ENCODE data around the gene ITGA11. TPM values are rescaled to one million over a fixed set of nuclear protein-coding genes. Genes with fewer than 3 reads are reported as not detected.

Gene ITGA11
- total RNA-seq, 1 experiment from 2014 or later, result not detected

DNA sequence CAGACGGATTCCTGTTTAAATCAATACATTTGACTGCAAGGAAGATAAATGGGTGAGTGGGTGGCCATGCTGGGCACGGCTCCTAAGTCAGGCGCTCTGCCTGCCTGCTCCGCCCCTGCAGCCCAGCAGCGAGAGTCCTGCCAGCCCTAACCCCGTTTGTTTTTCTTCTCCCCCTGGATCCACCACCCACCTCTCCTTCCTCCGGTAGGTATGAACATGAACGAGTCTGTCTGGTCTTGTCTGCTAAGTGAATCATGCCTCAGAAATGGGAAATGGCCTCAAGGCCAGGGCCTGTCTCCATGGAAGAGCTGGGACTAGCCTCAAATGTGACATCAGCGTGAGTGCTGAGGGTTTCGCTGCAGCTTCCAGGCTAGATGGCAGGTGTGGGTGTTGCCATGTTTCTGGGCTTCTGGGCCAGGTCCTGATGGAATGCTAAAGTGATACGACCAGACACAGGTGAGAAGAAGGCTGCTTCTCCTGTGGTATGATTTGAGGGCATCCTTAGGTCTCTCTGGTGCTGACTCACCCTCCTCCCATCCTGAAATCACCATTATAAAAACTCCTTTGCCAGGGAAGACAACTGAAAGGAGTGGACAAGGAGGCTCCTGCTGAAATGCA lies 160.0 kb downstream of the ITGA11 start:
- ATAC-seq (peak; percentile 81), DNase-seq (peak; percentile 96)
- H3K4me2 ChIP-seq (ENCODE audit: low read length), result peak overlapping the region; percentile 52
- TF ChIP-seq, protein P1, sequence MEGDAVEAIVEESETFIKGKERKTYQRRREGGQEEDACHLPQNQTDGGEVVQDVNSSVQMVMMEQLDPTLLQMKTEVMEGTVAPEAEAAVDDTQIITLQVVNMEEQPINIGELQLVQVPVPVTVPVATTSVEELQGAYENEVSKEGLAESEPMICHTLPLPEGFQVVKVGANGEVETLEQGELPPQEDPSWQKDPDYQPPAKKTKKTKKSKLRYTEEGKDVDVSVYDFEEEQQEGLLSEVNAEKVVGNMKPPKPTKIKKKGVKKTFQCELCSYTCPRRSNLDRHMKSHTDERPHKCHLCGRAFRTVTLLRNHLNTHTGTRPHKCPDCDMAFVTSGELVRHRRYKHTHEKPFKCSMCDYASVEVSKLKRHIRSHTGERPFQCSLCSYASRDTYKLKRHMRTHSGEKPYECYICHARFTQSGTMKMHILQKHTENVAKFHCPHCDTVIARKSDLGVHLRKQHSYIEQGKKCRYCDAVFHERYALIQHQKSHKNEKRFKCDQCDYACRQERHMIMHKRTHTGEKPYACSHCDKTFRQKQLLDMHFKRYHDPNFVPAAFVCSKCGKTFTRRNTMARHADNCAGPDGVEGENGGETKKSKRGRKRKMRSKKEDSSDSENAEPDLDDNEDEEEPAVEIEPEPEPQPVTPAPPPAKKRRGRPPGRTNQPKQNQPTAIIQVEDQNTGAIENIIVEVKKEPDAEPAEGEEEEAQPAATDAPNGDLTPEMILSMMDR (conservative IDR thresholded peaks at IDR 0.05; ENCODE audit: low read depth, low read length), result no peak
- no peak for TF ChIP-seq EZH2 (IDR thresholded peaks at IDR 0.05; ENCODE audit: low read length, unreplicated experiment)
- no peak for TF ChIP-seq EZH2phosphoT487 (IDR thresholded peaks at IDR 0.05; ENCODE audit: borderline replicate concordance, low read length)
- H3K36me3 ChIP-seq (ENCODE audit: low read depth, low read length), result no peaks in the 10 kb centered on the region
- H2AFZ ChIP-seq (ENCODE audit: low read length), result peak overlapping the region; percentile 72
- peaks cover 54% of the 10 kb centered on the region for H3K4me1 ChIP-seq (ENCODE audit: insufficient read depth, low read length)
- H3K4me3 ChIP-seq (ENCODE audit: low read length), result peak overlapping the region; percentile 37; the same call in 1 of the 2 replicates
- H3K79me2 ChIP-seq (ENCODE audit: low read length), result no peaks in the 10 kb centered on the region
- POLR2A ChIA-PET (ENCODE audit: unreplicated experiment), result no interaction called here
- peak overlapping the region; percentile 62 for H3K9ac ChIP-seq (ENCODE audit: low read length)
- intact Hi-C loops (cut with micrococcal nuclease), result no loop called here
- H3F3A ChIP-seq (ENCODE audit: low read length, unreplicated experiment), result peaks cover 6% of the 10 kb centered on the region
- H3K27me3 ChIP-seq (ENCODE audit: low read length), result no peaks in the 10 kb centered on the region
- H4K20me1 ChIP-seq (ENCODE audit: low read length), result no peaks in the 10 kb centered on the region
- no TSS peak for BruUV-seq (replicated peaks)
- no peaks in the 10 kb centered on the region for H3K9me2 ChIP-seq (replicated peaks; ENCODE audit: low read length)
- H3K9me3 ChIP-seq (ENCODE audit: low read length), result no peaks in the 10 kb centered on the region
- CTCF ChIA-PET, result no interaction called here
- peak overlapping the region; percentile 92 for H3K27ac ChIP-seq (ENCODE audit: low read length)

DNA sequence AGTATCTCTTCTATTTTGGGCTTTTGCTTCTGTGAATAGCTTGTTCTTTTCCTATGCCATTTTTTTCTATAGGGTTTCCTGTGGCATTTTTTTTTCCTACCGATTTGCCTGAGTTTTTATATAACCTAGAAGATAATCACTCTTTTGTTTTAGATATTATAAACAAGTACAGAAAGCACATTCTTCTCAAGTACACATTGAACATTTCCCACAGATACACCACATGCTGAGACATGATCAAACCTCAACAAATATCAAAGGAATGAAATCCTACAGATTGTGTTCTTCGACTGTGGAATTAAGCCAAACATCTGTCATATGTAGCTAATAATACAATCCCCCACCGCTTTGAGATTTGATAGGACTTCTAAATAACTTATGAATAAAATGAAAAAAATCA lies 163.6 kb downstream of the ITGA11 start:
- POLR2A ChIA-PET (ENCODE audit: unreplicated experiment), result no interaction called here
- H3K4me1 ChIP-seq (ENCODE audit: insufficient read depth, low read length), result peaks cover 30% of the 10 kb centered on the region
- no peak for DNase-seq
- CTCF ChIA-PET, result no interaction called here
- H3K79me2 ChIP-seq (ENCODE audit: low read length), result no peaks in the 10 kb centered on the region
- H4K20me1 ChIP-seq (ENCODE audit: low read length), result no peaks in the 10 kb centered on the region
- no peak overlapping the region for H3K4me3 ChIP-seq (ENCODE audit: low read length)
- H3K9ac ChIP-seq (ENCODE audit: low read length), result no peak overlapping the region
- no TSS peak for BruUV-seq (replicated peaks)
- H3K9me2 ChIP-seq (replicated peaks; ENCODE audit: low read length), result no peaks in the 10 kb centered on the region
- no peak overlapping the region for H3K27ac ChIP-seq (ENCODE audit: low read length)
- no peak overlapping the region for H2AFZ ChIP-seq (ENCODE audit: low read length)
- no peak for ATAC-seq
- peaks cover 6% of the 10 kb centered on the region for H3F3A ChIP-seq (ENCODE audit: low read length, unreplicated experiment)
- no peaks in the 10 kb centered on the region for H3K9me3 ChIP-seq (ENCODE audit: low read length)
- TF ChIP-seq, protein P1 (conservative IDR thresholded peaks at IDR 0.05; ENCODE audit: low read depth, low read length), result no peak
- TF ChIP-seq EZH2phosphoT487 (IDR thresholded peaks at IDR 0.05; ENCODE audit: borderline replicate concordance, low read length), result no peak
- no peak for TF ChIP-seq EZH2 (IDR thresholded peaks at IDR 0.05; ENCODE audit: low read length, unreplicated experiment)
- H3K27me3 ChIP-seq (ENCODE audit: low read length), result no peaks in the 10 kb centered on the region
- no peaks in the 10 kb centered on the region for H3K36me3 ChIP-seq (ENCODE audit: low read depth, low read length)
- intact Hi-C loops (cut with micrococcal nuclease), result no loop called here
- no peak overlapping the region for H3K4me2 ChIP-seq (ENCODE audit: low read length)

DNA sequence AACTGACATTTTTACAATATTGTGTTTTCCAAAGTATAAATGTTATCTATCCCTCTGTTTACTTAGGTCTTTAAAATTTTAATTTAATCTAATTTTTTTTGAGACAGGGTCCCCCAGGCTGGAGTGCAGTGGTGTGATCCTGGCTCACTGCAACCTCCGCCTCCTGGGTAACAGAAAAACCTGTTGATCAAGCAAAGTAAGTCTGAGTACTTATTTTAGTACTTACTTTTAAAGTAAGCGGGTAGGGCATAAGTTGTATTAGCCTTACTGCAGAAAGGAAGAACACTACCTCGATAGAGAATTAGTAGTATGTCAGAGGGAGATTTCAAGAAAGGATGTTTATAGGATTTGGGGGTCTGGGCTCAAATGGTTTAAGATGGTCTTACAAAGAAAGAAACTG lies 166.3 kb downstream of the ITGA11 start:
- Histone ChIP-seq H3K27me3 (ENCODE audit: low read length) (no peaks in the 10 kb centered on the region), H3K4me2 (ENCODE audit: low read length) (no peak overlapping the region), H3K4me3 (ENCODE audit: low read length) (no peak overlapping the region), H3F3A (ENCODE audit: low read length, unreplicated experiment) (no peaks in the 10 kb centered on the region), H3K36me3 (ENCODE audit: low read depth, low read length) (no peaks in the 10 kb centered on the region), H3K9ac (ENCODE audit: low read length) (no peak overlapping the region), H3K4me1 (ENCODE audit: insufficient read depth, low read length) (peaks cover 4% of the 10 kb centered on the region; the same call in 1 of the 2 replicates), H2AFZ (ENCODE audit: low read length) (no peak overlapping the region), H3K79me2 (ENCODE audit: low read length) (no peaks in the 10 kb centered on the region), H4K20me1 (ENCODE audit: low read length) (no peaks in the 10 kb centered on the region), H3K9me3 (ENCODE audit: low read length) (no peaks in the 10 kb centered on the region), H3K27ac (ENCODE audit: low read length) (no peak overlapping the region), H3K9me2 (replicated peaks; ENCODE audit: low read length) (no peaks in the 10 kb centered on the region)
- CTCF ChIA-PET, result no interaction called here
- ATAC-seq (no peak), DNase-seq (peak; percentile 5)
- TF ChIP-seq, protein P1 (conservative IDR thresholded peaks at IDR 0.05; ENCODE audit: low read depth, low read length), result no peak
- TF ChIP-seq EZH2 (IDR thresholded peaks at IDR 0.05; ENCODE audit: low read length, unreplicated experiment) (no peak), EZH2phosphoT487 (IDR thresholded peaks at IDR 0.05; ENCODE audit: borderline replicate concordance, low read length) (no peak)
- POLR2A ChIA-PET (ENCODE audit: unreplicated experiment), result no interaction called here
- intact Hi-C loops (cut with micrococcal nuclease), result no loop called here
- BruUV-seq (replicated peaks), result no TSS peak

Data from PC-3 (cell line).